ENCODE results near the gene GP5.
A peak's percentile ranks its signal among the peaks of the same experiment; 100 is the strongest.

The GP5 gene

GRCh38 chr3:194376241-194376560 lies 22.9 kb downstream of the GP5 start:
- DNase-seq (ENCODE audit: low read depth in 2 of 2) = no peak

- DNase-seq (ENCODE audit: low read depth in 2 of 2) = no peak
Observed at GRCh38 chr3:194375473-194376240, 23.4 kb downstream of the GP5 start.

GRCh38 chr3:194374935-194375334 lies 24.1 kb downstream of the GP5 start:
- DNase-seq (ENCODE audit: low read depth in 2 of 2) = no peak

- DNase-seq (ENCODE audit: low read depth in 2 of 2) = no peak
Observed at GRCh38 chr3:194373899-194374298, 25.2 kb downstream of the GP5 start.

- no peak for DNase-seq (ENCODE audit: low read depth in 2 of 2)
Observed at GRCh38 chr3:194373028-194373427, 26.0 kb downstream of the GP5 start.

GRCh38 chr3:194370753-194371152 lies 28.3 kb downstream of the GP5 start:
- DNase-seq (ENCODE audit: low read depth in 2 of 2) = no peak

GRCh38 chr3:194369522-194370279 lies 29.4 kb downstream of the GP5 start, which contains the start of gene LRRC15:
Gene LRRC15 (minus strand): TSS chr3:194369743. CDS start chr3:194361043, 8,700 bp downstream.
- no peak for DNase-seq (ENCODE audit: low read depth in 2 of 2)

- no peak for DNase-seq (ENCODE audit: low read depth in 2 of 2)
Observed at GRCh38 chr3:194368918-194369317, 30.1 kb downstream of the GP5 start.

- peak; percentile 49 to 60 for DNase-seq (ENCODE audit: low read depth in 2 of 2)
Observed at GRCh38 chr3:194367992-194368841, 30.8 kb downstream of the GP5 start.

- DNase-seq (ENCODE audit: low read depth in 2 of 2) = no peak
Observed at GRCh38 chr3:194365978-194366490, 33.0 kb downstream of the GP5 start.

- DNase-seq (ENCODE audit: low read depth in 2 of 2) = no peak
Observed at GRCh38 chr3:194365526-194365925, 33.5 kb downstream of the GP5 start.

- peak; percentile 92 for DNase-seq (ENCODE audit: low read depth in 2 of 2)
Observed at GRCh38 chr3:194364652-194365434, 34.2 kb downstream of the GP5 start.

GRCh38 chr3:194364314-194364651 lies 34.8 kb downstream of the GP5 start:
- DNase-seq (ENCODE audit: low read depth in 2 of 2) = no peak

- no peak for DNase-seq (ENCODE audit: low read depth in 2 of 2)
Observed at GRCh38 chr3:194360568-194360967, 38.5 kb downstream of the GP5 start.

GRCh38 chr3:194357681-194358080 lies 41.4 kb downstream of the GP5 start:
- peak; percentile 40 to 54 for DNase-seq (ENCODE audit: low read depth in 2 of 2)

GRCh38 chr3:194355379-194355778 lies 43.7 kb downstream of the GP5 start:
- DNase-seq (ENCODE audit: low read depth in 2 of 2) = no peak

GRCh38 chr3:194354315-194354714 lies 44.8 kb downstream of the GP5 start:
- DNase-seq (ENCODE audit: low read depth in 2 of 2) = no peak

GRCh38 chr3:194352667-194353246 lies 46.3 kb downstream of the GP5 start:
- DNase-seq (ENCODE audit: low read depth in 2 of 2) = no peak

- DNase-seq (ENCODE audit: low read depth in 2 of 2) = no peak
Observed at GRCh38 chr3:194351952-194352536, 47.0 kb downstream of the GP5 start.

GRCh38 chr3:194351080-194351672 lies 47.9 kb downstream of the GP5 start, which contains the start of gene CPN2:
Gene CPN2 (minus strand): TSS chr3:194351328. CDS start chr3:194342702, 8,626 bp downstream.
- no peak for DNase-seq (ENCODE audit: low read depth in 2 of 2)
